Rectal smooth muscle tissue (tissue), 1 donor: Measurements from ENCODE around the gene TRIP6.

ENCODE experiments used
- H3K27ac ChIP-seq: one replicate; pipeline ENCODE4 v1.7.0; 2013; ENCODE audit warnings: low read depth, low read length, inconsistent platforms
- H3K27me3 ChIP-seq: one replicate; pipeline ENCODE4 v1.7.0; 2013; ENCODE audit warnings: low read length; ENCODE audit not compliant: control insufficient read depth, insufficient read depth
- H3K36me3 ChIP-seq: one replicate; pipeline ENCODE4 v1.7.0; 2013; ENCODE audit warnings: low read length; ENCODE audit not compliant: control insufficient read depth, insufficient read depth
- H3K4me1 ChIP-seq: one replicate; pipeline ENCODE4 v1.7.0; 2013; ENCODE audit warnings: low read length; ENCODE audit not compliant: control insufficient read depth, insufficient read depth
- H3K4me3 ChIP-seq: one replicate; pipeline ENCODE4 v1.7.0; 2013; ENCODE audit warnings: low read length
- H3K9ac ChIP-seq: one replicate; pipeline ENCODE4 v1.7.0; 2013; ENCODE audit warnings: low read length

The TRIP6 gene

DNA sequence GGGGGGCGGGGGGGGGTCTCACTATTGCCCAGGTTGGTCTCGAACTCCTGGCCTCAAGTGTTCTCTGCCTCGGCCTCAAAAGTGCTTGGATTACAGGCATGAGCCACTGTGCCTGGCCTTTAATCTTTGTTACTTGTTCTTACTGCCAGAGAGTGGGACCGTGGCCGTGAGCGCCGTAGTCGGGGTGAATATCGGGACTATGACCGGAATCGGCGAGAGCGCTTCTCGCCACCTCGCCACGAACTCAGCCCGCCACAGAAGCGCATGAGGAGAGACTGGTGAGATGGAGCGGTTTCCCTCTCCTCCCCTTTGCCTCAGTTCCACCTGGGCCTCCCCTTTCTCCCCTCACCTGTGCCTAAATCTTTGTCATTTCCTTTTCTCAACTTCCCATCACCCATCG, 13.9 kb downstream of the TRIP6 start:
- H3K9ac ChIP-seq = no peak overlapping the region
- H3K27ac ChIP-seq = no peak overlapping the region
- peaks cover 35% of the 10 kb centered on the region for H3K36me3 ChIP-seq
- no peaks in the 10 kb centered on the region for H3K27me3 ChIP-seq
- no peak overlapping the region for H3K4me3 ChIP-seq
- peaks cover 6% of the 10 kb centered on the region for H3K4me1 ChIP-seq

GRCh38 chr7:100882201-100882600, 15.0 kb downstream of the TRIP6 start:
- Histone ChIP-seq H3K36me3 (peaks cover 45% of the 10 kb centered on the region), H3K27me3 (no peaks in the 10 kb centered on the region), H3K4me1 (no peaks in the 10 kb centered on the region), H3K4me3 (no peak overlapping the region), H3K27ac (no peak overlapping the region), H3K9ac (no peak overlapping the region)

DNA sequence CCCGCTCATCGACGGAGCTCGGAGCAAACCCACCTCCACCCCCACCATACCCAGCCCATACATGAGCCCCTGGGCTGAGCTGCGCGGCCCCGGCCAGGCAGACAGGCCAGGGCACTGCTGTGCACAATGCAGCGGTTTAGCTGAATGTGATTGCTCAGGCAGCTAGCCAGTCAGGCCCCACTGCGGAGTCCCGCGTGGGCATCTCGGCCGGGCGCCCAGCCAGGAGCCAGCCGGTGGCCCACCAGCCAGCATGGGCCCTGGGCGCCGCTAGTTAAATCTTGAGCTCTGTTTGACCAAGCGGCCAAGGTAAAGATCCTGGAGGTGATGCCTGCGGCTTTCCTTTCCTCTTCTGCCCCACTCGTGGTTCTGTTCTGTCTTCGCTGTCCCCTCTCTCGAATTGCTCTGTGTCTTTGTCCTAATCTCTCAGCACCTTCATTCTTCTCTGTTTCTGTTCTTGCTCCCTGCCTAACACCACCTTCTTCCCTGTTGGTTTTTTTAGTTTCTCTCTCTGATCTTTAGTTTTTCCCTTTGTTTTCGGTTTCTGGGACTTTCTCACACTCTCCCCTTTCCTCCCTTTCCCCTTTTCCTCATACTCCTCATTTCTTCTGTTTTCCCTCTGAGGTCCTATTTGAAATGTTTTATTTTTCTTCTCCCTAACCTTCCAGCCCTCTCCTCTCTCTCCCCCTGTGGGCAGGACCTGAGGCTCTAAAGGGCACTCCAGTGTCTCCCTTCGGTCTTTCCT, 15.8 kb downstream of the TRIP6 start:
- H3K27ac ChIP-seq = no peak overlapping the region
- H3K9ac ChIP-seq = no peak overlapping the region
- no peaks in the 10 kb centered on the region for H3K27me3 ChIP-seq
- peaks cover 45% of the 10 kb centered on the region for H3K36me3 ChIP-seq
- no peak overlapping the region for H3K4me3 ChIP-seq
- no peaks in the 10 kb centered on the region for H3K4me1 ChIP-seq

DNA sequence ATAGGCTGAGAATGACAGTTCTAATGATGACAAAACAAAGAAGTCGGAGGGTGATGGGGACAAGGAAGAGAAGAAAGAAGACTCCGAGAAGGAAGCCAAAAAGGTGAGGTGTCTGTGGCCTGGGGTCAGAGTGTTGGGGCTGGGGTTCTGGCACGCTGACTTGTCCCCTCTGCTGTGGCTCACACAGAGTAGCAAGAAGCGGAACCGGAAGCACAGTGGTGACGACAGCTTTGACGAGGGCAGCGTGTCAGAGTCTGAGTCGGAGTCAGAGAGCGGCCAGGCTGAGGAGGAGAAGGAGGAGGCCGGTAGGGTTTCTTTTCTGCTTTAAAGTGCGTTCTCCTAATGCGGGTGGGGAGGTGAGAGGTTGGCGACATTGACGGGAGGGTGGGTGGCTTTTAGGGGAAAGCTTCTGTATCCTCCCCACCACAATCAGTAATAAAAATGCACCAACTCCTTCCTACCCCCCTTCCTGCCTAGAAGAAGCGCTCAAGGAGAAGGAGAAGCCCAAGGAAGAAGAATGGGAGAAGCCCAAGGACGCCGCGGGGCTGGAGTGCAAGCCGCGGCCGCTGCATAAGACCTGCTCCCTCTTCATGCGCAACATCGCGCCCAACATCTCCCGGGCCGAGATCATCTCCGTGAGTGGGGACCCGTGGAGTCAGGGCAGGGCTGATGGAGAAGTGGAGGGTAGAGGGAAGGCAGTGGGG, 17.7 kb downstream of the TRIP6 start:
- Histone ChIP-seq H3K27ac (no peak overlapping the region), H3K4me3 (no peak overlapping the region), H3K4me1 (peaks cover 7% of the 10 kb centered on the region)

GRCh38 chr7:100885440-100886141, 18.4 kb downstream of the TRIP6 start:
- Histone ChIP-seq H3K4me1 (peaks cover 10% of the 10 kb centered on the region), H3K27me3 (no peaks in the 10 kb centered on the region), H3K27ac (no peak overlapping the region), H3K9ac (no peak overlapping the region), H3K36me3 (peaks cover 50% of the 10 kb centered on the region), H3K4me3 (no peak overlapping the region)

More for the DNA sequence above, 17.7 kb downstream of the TRIP6 start:
- H3K27me3 ChIP-seq = no peaks in the 10 kb centered on the region
- H3K9ac ChIP-seq = no peak overlapping the region
- H3K36me3 ChIP-seq = peaks cover 52% of the 10 kb centered on the region

DNA sequence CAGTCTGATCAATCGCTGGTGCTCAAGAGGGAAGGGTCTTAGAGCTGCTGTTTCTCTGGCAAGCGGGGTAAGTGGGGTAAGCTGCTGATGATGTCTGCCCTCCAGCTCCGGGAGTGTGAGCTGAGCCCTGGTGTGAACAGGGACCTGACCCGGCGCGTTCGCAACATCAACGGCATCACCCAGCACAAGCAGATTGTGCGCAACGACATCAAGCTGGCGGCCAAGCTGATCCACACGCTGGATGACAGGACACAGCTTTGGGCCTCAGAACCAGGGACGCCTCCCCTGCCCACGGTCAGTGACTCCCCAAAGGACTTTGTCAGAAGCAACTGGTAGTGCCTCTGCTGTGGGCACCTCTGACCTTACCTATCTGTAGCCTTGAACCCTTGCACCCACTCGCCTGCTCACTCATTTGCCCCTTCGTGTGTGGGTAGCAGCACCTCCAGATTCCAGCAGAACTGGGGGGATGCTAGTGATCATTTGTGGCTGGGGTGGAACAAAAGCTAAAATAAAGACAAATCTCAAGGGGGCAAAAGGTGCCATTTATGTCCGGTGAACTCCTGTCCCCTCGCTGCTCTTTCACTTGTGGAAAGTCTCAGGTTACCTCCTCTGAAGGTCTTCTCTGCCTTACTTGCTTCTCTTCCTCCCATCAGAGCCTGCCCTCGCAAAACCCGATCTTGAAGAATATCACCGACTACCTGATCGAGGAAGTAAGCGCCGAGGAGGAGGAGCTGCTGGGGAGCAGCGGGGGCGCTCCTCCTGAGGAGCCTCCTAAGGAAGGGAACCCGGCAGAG, 19.2 kb downstream of the TRIP6 start:
- Histone ChIP-seq H3K36me3 (peaks cover 45% of the 10 kb centered on the region), H3K27me3 (no peaks in the 10 kb centered on the region), H3K4me1 (peaks cover 10% of the 10 kb centered on the region), H3K9ac (no peak overlapping the region), H3K4me3 (no peak overlapping the region), H3K27ac (no peak overlapping the region)

GRCh38 chr7:100886936-100887515, 19.8 kb downstream of the TRIP6 start:
- no peak overlapping the region for H3K4me3 ChIP-seq
- H3K9ac ChIP-seq = no peak overlapping the region
- H3K27me3 ChIP-seq = no peaks in the 10 kb centered on the region
- H3K4me1 ChIP-seq = peaks cover 10% of the 10 kb centered on the region
- H3K36me3 ChIP-seq = peaks cover 38% of the 10 kb centered on the region
- H3K27ac ChIP-seq = no peak overlapping the region

DNA sequence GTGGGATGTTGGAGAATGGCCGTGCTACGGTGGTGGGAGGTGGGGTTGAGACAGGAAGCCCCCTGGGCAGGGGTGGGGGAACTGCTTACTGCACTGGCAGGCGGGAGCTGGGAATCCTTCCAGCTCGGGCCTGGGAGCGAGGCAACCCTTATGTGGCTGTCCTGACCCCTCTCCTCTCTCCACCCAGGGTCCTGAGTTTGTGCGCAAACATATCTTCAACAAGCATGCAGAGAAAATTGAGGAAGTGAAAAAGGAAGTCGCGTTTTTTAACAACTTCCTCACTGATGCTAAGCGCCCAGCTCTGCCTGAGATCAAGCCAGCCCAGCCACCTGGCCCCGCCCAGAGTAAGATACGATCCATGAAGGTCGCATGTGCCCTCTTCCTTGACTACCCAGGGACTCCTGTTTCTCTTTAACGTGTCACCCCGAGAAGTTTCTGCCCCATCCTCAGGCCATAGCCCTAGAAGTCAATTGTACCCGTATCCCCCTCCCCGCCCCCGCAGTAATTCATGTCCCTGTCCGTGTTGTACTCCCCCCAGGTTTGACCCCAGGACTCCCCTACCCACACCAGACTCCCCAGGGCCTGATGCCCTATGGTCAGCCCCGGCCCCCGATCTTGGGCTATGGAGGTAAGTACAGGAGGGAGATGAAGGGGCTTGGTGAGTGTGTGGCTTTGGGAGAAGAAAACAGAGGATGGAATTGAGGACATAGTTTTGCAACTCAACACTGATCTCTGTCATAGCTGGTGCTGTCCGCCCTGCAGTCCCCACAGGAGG, 20.5 kb downstream of the TRIP6 start:
- Histone ChIP-seq H3K4me1 (peaks cover 10% of the 10 kb centered on the region), H3K27ac (no peak overlapping the region), H3K4me3 (no peak overlapping the region), H3K27me3 (peaks cover 5% of the 10 kb centered on the region), H3K9ac (no peak overlapping the region), H3K36me3 (peaks cover 37% of the 10 kb centered on the region)

DNA sequence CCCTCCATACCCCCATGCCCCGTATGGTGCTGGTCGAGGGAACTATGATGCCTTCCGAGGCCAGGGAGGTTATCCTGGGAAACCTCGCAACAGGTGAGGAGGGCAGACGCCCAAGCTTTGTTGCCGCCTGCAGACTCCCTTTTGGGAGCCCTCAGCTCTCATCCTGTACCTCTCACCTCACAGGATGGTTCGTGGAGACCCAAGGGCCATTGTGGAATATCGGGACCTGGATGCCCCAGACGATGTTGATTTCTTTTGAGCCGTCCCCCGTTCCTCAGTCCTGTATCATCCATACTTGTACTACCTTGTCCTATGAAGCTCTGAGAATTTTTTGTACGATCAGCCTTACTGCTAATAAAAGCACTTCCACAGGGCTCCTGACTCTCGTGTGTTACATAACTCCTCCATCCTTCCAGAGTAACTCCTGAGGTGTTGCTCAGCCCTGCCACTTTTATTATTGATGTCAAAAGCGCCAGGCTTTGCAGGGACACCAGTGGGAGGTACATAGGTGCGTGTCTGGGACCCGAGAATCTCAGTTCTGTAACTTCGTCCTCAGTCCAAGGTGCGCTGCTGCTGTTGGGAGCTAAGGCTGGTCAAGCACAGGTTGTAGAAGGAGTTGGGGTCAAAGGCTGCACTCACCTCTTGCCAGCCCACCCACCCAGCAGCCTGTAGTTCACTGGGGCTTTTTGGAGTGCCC, 21.3 kb downstream of the TRIP6 start:
- Histone ChIP-seq H3K4me3 (peak overlapping the region; percentile 79), H3K36me3 (peaks cover 34% of the 10 kb centered on the region), H3K27me3 (peaks cover 5% of the 10 kb centered on the region), H3K27ac (peak overlapping the region; percentile 80), H3K9ac (peak overlapping the region; percentile 66), H3K4me1 (peaks cover 10% of the 10 kb centered on the region)

DNA sequence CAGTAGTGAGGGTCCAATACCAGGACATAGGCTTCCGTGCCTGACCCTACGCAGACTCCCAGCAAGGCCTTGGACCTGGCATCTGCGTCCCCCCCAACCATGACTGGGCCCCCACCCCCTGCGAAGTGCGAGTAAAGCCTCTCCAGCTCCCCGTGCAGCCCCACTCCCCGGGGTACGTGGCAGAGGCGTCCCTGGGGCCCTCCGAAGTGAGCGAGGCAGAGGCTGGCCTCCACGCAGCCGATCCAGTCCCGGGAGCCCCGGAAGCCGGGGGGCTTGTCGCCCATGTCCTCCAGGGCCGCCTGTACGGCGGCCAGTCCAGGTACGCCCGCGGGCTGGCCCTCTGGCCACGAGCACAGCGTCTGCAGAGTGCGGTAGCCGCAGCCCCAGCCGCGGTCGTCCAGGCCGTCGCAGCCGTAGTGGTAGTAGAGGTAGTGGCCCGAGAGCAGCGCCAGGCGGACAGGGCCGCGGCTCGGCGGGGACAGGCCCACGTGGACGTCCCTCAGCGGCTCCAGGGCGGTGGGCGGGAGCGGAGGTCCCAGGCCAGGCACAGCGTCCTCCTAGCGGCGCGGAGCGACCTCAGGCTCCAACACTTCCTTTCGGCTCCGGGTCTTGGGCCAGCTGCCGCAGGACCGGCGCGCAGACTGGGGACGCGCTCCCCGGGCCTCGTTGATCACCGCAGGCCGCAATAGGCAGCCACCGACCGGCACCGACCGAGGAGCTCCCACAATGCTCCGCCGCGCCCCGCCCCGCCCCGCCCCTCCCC, 22.0 kb downstream of the TRIP6 start, which contains the start of gene UFSP1:
Gene UFSP1 (minus strand): TSS at position 728 of the 763 bp plus-strand sequence. CDS start 444 bp downstream, at position 284.
- peaks cover 10% of the 10 kb centered on the region for H3K4me1 ChIP-seq
- H3K27me3 ChIP-seq = peaks cover 5% of the 10 kb centered on the region
- peak within 1 kb of the TSS; percentile 80 for H3K27ac ChIP-seq
- peaks cover 33% of the 10 kb centered on the region for H3K36me3 ChIP-seq
- peak within 1 kb of the TSS; percentile 79 for H3K4me3 ChIP-seq
- peak within 1 kb of the TSS; percentile 74 for H3K9ac ChIP-seq
